K562 (cell line): ENCODE data around the gene IGF2. TPM values are rescaled to one million over a fixed set of nuclear protein-coding genes. Genes with fewer than 3 reads are reported as not detected.

Source experiments
- ATAC-seq: fragments of 200-7000 bp; cut with Tn5 transposase; 3 replicates; pipeline ENCODE4 v1.9.1; 2020; ENCODE audit warnings: moderate library complexity
- BruUV-seq: library from RNA; stranded (reverse); fragments of 400-500 nt; replicated peaks from 2 replicates; lab custom pipeline; 2021; lab: Mats Ljungman, UMichigan
- CTCF ChIA-PET: fragments of 300-600 bp; formaldehyde crosslinking; extraction: SDS; loops from one replicate; lab custom pipeline; 2021; ENCODE audit warnings: low intra/inter-chr PET ratio; lab: Yijun Ruan, JAX
- POLR2A ChIA-PET: fragments of 300-600, 350-650 bp; sonication (Branson Sonifier 250); formaldehyde crosslinking; extraction: SDS; loops from one replicate; lab custom pipeline; 2021; ENCODE audit warnings: antibody characterized with exemption, inconsistent platforms; lab: Yijun Ruan, JAX
- DNase-seq, 4 experiments: peaks; one replicate each; pipeline versions ENCODE4 v3.0.0 to v3.0.0-alpha.2; 2011 to 2018; ENCODE audit warnings: low spot score in 3 of 4, mixed read lengths in 3 of 4; ENCODE audit errors: extremely low read depth in 1 of 4
- FAIRE-seq: peaks from 2 replicates; lab custom pipeline; 2011; peaks lifted over from hg19 to GRCh38; lab: Jason Lieb, UNC
- H2AFZ ChIP-seq: 2 replicates; pipeline ENCODE4 v1.6.0; 2011; ENCODE audit warnings: low read depth, low read length, control low read depth, inconsistent platforms
- H3K27ac ChIP-seq: fragments of 200-600 bp; 3 replicates; pipeline ENCODE4 v1.8.0; 2011; ENCODE audit warnings: low read depth, mild to moderate bottlenecking, control low read depth, inconsistent platforms, low read length, moderate library complexity, mixed read lengths; ENCODE audit errors: extremely low read depth
- H3K27me3 ChIP-seq, 2 experiments: fragments of 300-600 bp in 1 of 2; 2 replicates in 1 of 2; 3 replicates in 1 of 2; pipeline versions ENCODE4 v1.6.0 to v1.8.0; 2011; ENCODE audit warnings: inconsistent platforms in 2 of 2, low read length in 2 of 2, mild to moderate bottlenecking in 1 of 2, mixed read lengths in 1 of 2, moderate library complexity in 1 of 2; ENCODE audit not compliant: control insufficient read depth in 2 of 2, insufficient read depth in 2 of 2
- H3K36me3 ChIP-seq: fragments of 300-600 bp; 3 replicates; pipeline ENCODE4 v1.8.0; 2011; ENCODE audit warnings: mild to moderate bottlenecking, low read length, inconsistent platforms; ENCODE audit not compliant: control insufficient read depth, insufficient read depth
- H3K4me1 ChIP-seq, 2 experiments: fragments of 200-600 bp in 1 of 2; replicated peaks in 1 of 2; 2 replicates in 1 of 2; 3 replicates in 1 of 2; pipeline versions ENCODE4 v1.5.1 to v1.8.0; 2011; ENCODE audit warnings: inconsistent platforms in 2 of 2, low read length in 2 of 2, mild to moderate bottlenecking in 1 of 2, mixed read lengths in 1 of 2, moderate library complexity in 1 of 2; ENCODE audit not compliant: control insufficient read depth in 2 of 2, insufficient read depth in 2 of 2
- H3K4me2 ChIP-seq: 2 replicates; pipeline ENCODE4 v1.6.1; 2011; ENCODE audit warnings: low read length, control low read depth, inconsistent platforms, mixed read lengths; ENCODE audit not compliant: insufficient read depth
- H3K4me3 ChIP-seq: fragments of 200-600 bp; sonication (generic), shearing (Covaris generic); 2 replicates; pipeline ENCODE4 v1.5.1; 2016; ENCODE audit warnings: control low read depth, inconsistent platforms
- H3K79me2 ChIP-seq: fragments of 200-600 bp; 3 replicates; pipeline ENCODE4 v1.8.0; 2011; ENCODE audit warnings: low read length, inconsistent platforms; ENCODE audit not compliant: control insufficient read depth, insufficient read depth
- H3K9ac ChIP-seq, 2 experiments: 2 replicates each; pipeline versions ENCODE4 v1.6.0 to v1.6.1; 2011; ENCODE audit warnings: low read depth in 2 of 2, low read length in 2 of 2, control low read depth in 1 of 2, inconsistent platforms in 1 of 2, mild to moderate bottlenecking in 1 of 2, mixed read lengths in 1 of 2; ENCODE audit not compliant: insufficient read depth in 1 of 2
- H3K9me1 ChIP-seq: one replicate; pipeline ENCODE4 v1.6.0; 2011; ENCODE audit warnings: inconsistent platforms, mild to moderate bottlenecking, low read length, moderate library complexity; ENCODE audit not compliant: control insufficient read depth, insufficient read depth
- H3K9me3 ChIP-seq: replicated peaks from 2 replicates; pipeline ENCODE4 v1.5.1; 2011; ENCODE audit warnings: low read depth, low read length, inconsistent platforms; ENCODE audit not compliant: control insufficient read depth, insufficient read depth
- H4K20me1 ChIP-seq: replicated peaks from 2 replicates; pipeline ENCODE4 v1.6.1; 2011; ENCODE audit warnings: low read length, inconsistent platforms, mixed read lengths; ENCODE audit not compliant: control insufficient read depth, insufficient read depth
- NFIC ChIP-seq: fragments of 450-650 bp; IDR thresholded peaks from 2 replicates; pipeline ENCODE4 v1.6.1; 2017; ENCODE audit warnings: mild to moderate bottlenecking, inconsistent platforms
- ZKSCAN1 ChIP-seq: fragments of 150-350 bp; IDR thresholded peaks from 2 replicates; pipeline ENCODE4 v1.6.1; 2016; ENCODE audit warnings: low read depth, low read length
- ZNF134 ChIP-seq: fragments of 250-450 bp; sonication (Bioruptor Pico); conservative IDR thresholded peaks from 2 replicates; pipeline ENCODE4 v1.4.0; 2020
- ZNF175 ChIP-seq: fragments of 200-800 bp; sonication (Bioruptor generic); IDR thresholded peaks from 2 replicates; pipeline ENCODE4 v1.6.1; 2016; ENCODE audit warnings: low read depth, mild to moderate bottlenecking, missing genetic modification characterization, missing compliant biosample characterization
- WGBS: fragments of 100-300 bp; shearing (Covaris generic); methylation state at CpG from one replicate; pipeline ENCODE4 v1.1.6; 2016; ENCODE audit warnings: low coverage, mixed read lengths; ENCODE audit not compliant: insufficient coverage; ENCODE audit errors: missing lambda C conversion rate; 5-methylcytosine and 5-hydroxymethylcytosine counted together
- in situ Hi-C: fragments of 300-500 bp; cut with MboI; formaldehyde crosslinking; loops from 4 replicates; pipeline ENCODE4 v1.15.0; 2018; ENCODE audit warnings: inconsistent platforms, mixed read lengths
- intact Hi-C: fragments of 100-400 bp; cut with micrococcal nuclease; formaldehyde crosslinking; loops from 2 replicates; pipeline ENCODE4 v1.14.2; 2022
- polyA plus RNA-seq, 8 experiments: library from polyadenylated mRNA; depleted of rRNA in 4 of 8; stranded (reverse) in 5 of 8; unstranded in 3 of 8; fragments of >200 nt; fragmentation: Nextera tagmentation in 2 of 8; fragmentation: Illumina TruSeq in 1 of 8; extraction: Ambion mirVana in 2 of 8; extraction: Trizol in 1 of 8; gene quantifications; 2 replicates each; pipeline versions ENCODE4 v1.2.1 to v1.2.3, GENCODE V29; 2011 to 2014; ENCODE audit warnings: inconsistent platforms in 1 of 8, missing spikeins in 1 of 8
- total RNA-seq, 7 experiments: library from RNA; depleted of rRNA in 6 of 7; stranded (reverse); fragments of >200 nt in 6 of 7; fragmentation: Illumina TruSeq in 2 of 7; extraction: Trizol in 2 of 7; gene quantifications; 2 replicates each; pipeline versions ENCODE4 v1.2.1 to v1.2.3, GENCODE V29; 2011 to 2021; ENCODE audit warnings: low replicate concordance in 1 of 7
- TF ChIP-seq, protein P1 (sequence below): IDR thresholded peaks from 3 replicates; pipeline ENCODE4 v1.6.1; 2011; ENCODE audit warnings: borderline replicate concordance, mild to moderate bottlenecking; ENCODE audit not compliant: insufficient read length, insufficient read depth
- TF ChIP-seq, protein P2 (sequence below): sonication (generic); IDR thresholded peaks from 2 replicates; pipeline ENCODE4 v1.6.1; 2016

IGF2 gene
- total and polyA plus RNA-seq, 9 of the 15 experiments (the other 6 are each of a cell fraction or from before 2014, with no cell fraction given) = 0.16 TPM; not detected in 8

DNA sequence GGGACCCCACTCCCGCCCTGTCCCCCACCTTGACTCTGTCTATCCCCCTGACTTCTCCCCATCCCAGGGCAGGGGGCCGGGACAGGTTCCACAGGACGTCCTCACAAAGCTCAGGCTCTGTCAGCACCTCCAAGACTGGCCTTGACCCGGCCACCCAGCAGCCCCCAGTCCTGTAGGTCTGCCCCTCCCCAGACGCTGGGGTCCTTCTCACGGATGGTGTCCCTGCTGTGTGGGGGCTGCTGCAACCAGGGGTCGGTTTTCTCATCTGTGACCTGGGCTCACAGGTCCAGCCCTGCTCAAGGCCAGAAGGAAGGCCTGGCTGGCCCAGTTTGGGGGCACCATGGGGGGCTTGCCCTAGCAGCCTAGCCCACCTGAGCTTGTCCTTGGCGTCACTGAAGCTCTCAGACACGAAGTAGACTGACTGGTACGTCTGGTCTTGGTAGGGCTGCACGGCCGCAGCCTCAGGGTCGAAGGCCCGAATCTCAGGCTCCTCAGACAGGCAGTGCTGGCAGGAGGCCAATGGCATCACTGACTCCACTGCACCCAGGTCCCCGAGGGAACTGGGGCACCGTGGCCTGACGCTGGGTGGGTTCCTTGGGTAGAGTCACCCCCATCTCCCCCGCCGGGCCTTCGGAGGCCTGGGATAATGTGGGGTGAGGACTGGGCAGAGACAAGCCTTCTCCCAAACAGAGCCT is 25.8 kb upstream of the IGF2 start:
- intact Hi-C loops = no loop called here
- in situ Hi-C loops = no loop called here
- ATAC-seq (no peak), DNase-seq (no peak), FAIRE-seq (no peak)
- Histone ChIP-seq H4K20me1 (peaks cover 7% of the 10 kb centered on the region), H3K79me2 (no peaks in the 10 kb centered on the region), H2AFZ (no peak overlapping the region), H3K9me3 (no peaks in the 10 kb centered on the region), H3K9ac (no peak overlapping the region), H3K4me3 (no peak overlapping the region), H3K27me3 (peaks cover 0 to 26% of the 10 kb centered on the region in 2 experiments; a peak in 3 of 5 replicates), H3K9me1 (no peaks in the 10 kb centered on the region), H3K4me1 (peaks cover 0 to 60% of the 10 kb centered on the region in 2 experiments; a peak in 2 of 5 replicates), H3K27ac (no peak overlapping the region), H3K4me2 (no peak overlapping the region), H3K36me3 (no peaks in the 10 kb centered on the region)
- ChIA-PET CTCF (interaction anchor here (0.7 kb wide), 1 partner anchor 254 kb away, joined by 4 read pairs; no protein-coding TSS in a partner anchor), POLR2A (interaction anchor here (0.8 kb wide), 1 partner anchor 254 kb away, joined by 3 read pairs; no protein-coding TSS in a partner anchor)
- TF ChIP-seq ZKSCAN1 = no peak
- TF ChIP-seq, protein P1, sequence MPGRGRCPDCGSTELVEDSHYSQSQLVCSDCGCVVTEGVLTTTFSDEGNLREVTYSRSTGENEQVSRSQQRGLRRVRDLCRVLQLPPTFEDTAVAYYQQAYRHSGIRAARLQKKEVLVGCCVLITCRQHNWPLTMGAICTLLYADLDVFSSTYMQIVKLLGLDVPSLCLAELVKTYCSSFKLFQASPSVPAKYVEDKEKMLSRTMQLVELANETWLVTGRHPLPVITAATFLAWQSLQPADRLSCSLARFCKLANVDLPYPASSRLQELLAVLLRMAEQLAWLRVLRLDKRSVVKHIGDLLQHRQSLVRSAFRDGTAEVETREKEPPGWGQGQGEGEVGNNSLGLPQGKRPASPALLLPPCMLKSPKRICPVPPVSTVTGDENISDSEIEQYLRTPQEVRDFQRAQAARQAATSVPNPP = no peak
- TF ChIP-seq, protein P2, sequence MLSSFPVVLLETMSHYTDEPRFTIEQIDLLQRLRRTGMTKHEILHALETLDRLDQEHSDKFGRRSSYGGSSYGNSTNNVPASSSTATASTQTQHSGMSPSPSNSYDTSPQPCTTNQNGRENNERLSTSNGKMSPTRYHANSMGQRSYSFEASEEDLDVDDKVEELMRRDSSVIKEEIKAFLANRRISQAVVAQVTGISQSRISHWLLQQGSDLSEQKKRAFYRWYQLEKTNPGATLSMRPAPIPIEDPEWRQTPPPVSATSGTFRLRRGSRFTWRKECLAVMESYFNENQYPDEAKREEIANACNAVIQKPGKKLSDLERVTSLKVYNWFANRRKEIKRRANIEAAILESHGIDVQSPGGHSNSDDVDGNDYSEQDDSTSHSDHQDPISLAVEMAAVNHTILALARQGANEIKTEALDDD = no peak
- TF ChIP-seq ZNF134 (CRISPR knock-in tag) = no peak
- peak; percentile 65 for TF ChIP-seq NFIC
- no peak for TF ChIP-seq ZNF175 (CRISPR knock-in tag)
- BruUV-seq = no TSS peak
- under 1% methylated on average over 18 of the region's 20 CpGs for WGBS
